ENCODE results near the gene UEVLD.
"Not testable (repeated sequence)": the region's sequence is repeated elsewhere in the genome, so short reads cannot be mapped to it uniquely, and the experiment has no call there.

UEVLD gene

DNA sequence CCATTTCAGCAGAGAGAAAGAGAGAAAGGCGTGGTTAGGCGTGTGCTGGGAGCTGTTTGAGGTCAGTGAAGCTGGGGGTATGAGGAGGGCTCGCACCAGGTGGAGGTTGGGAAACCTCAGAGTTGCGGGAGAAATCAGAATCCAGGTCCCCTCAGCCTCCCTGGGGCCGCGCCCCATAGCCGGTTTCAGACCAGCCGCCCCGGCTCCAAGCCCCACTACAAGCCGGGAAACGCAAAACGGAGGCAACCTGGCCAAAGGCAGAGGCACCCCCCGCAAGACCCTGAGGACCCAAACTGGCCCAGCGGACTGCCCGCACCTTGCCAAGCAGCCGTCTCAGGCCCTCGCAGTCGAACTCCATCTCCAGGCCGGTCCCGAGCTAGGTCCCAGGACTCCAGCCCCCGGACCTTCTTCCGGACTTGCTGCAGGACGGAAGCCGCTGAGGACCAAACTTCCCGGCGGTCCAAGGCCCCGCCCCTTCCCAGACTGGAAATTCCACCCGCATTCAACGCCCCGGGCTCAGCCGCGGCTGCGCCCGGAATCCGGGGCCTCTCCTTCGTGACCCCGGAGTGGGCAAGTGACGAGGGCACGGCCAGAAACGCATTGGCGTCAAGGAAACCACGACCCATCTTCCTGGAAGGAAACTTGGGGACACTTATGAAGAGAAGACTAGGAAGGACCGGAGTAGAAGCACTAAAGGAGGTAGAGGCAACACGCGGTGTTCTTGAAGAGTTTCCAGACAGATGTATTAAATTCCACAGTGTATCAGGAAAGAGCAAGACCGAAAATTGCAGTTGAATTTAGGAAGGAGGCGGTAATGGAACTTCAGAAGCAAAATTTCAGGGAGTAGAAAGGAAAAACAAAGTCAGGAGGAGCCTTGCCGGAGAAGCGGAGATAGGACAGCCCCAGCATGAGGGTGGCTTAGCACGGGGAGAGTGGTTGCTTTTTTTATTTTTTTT, at the start of gene UEVLD:
TSS of gene UEVLD (minus strand) at position 438 of the 956 bp plus-strand sequence. CDS start at position 358, 80 bp downstream.
- DNase-seq (ENCODE audit: low read depth): peak; percentile 37

DNA sequence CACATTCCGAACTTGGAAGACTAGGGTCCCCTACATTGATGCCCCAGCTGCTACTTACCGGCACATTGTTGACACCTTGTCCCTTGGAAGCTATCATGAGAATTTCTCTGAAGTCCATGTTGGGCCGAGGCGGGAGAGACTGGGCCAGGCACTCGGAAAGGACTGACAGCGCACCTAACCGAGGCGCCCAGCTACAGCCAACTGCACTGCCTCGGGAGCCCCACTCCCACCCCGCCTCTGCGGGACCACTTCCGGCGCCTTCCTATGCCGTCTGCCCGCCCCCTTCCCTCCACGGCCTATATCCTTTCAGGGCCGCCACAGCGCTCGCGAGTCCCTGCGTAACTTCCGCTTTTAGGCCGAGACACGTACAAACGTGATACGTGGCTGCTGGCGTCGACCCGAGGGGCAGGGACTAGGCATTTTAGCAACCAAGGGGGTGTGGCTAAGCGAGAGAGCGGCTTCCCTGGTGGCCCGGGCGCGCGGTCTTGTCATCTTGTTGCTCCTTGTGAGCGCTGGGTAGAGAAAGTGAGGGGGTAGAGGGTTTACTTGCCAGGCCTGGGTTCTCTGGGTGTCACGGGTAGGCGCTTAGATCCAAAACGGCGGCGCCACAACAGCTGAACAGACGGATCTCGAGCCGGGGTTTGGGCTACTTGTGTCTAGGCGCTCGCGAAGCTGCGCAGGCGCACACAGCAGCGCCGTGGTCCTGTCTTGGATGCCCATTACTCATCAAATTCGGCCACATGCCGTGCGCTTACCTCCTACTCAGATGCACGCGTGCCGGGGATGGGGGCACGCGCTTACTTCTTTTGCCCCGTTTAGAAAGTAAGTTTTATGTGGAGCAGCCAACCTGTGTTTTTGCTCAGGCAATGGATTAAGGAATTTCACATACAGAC, 45.9 kb upstream of the UEVLD start, which contains the start of gene SPTY2D1:
TSS of gene SPTY2D1 (minus strand) at position 203 of the 893 bp plus-strand sequence. CDS start at position 118, 85 bp downstream.
- peak; percentile 96 for DNase-seq (ENCODE audit: low read depth)

DNA sequence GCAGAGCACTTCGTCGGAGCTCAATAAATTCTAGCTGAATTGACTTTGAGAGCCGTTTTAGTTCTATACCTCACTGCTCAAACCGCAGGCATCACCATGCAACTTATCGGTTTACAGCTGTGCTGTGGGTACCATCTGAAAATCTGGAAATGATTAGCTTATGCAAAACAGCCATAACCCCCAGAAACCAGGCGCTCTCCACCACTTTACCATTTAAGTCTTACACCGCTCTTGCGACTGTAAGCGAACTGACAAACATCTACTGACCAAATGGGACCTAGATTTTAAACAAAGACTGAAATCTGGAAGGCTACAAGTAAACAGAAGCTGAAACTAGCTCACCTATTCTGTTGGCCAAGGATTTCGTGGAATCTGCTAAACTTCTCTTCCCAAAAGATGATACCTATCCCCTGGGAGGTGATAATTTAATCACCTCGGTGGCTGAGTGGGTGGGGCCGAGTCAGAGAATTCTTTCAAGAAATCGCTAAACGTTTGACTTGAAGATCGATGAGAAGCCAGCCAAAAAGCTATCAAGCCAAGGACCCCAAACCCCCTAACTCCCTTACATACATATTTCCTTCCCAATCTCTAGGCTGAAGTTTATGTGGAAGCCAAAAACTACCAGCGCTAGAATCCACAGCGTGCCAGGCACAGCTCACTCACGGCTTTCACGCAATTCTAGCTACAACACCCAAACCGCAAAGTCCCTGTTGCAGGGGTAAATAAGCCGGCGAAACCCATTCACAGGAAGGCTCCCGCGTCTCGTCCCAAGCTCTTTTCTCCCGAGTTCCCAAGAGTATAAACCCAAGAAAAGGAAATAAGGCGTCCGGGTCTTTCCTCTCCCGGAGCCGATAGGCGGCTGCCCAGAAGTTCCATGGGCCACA, 45.0 kb upstream of the UEVLD start:
- no peak for DNase-seq (ENCODE audit: low read depth)

- no peak for DNase-seq (ENCODE audit: low read depth)
These were observed 44.3 kb upstream of the UEVLD start for GRCh38 chr11:18632841-18633240.

- DNase-seq (ENCODE audit: low read depth): no peak
These were observed 35.6 kb upstream of the UEVLD start for GRCh38 chr11:18624161-18624560.

- no peak for DNase-seq (ENCODE audit: low read depth)
These were observed 35.2 kb upstream of the UEVLD start for GRCh38 chr11:18623707-18624106.

GRCh38 chr11:18618342-18619025, 29.9 kb upstream of the UEVLD start:
- DNase-seq (ENCODE audit: low read depth): no peak

DNA sequence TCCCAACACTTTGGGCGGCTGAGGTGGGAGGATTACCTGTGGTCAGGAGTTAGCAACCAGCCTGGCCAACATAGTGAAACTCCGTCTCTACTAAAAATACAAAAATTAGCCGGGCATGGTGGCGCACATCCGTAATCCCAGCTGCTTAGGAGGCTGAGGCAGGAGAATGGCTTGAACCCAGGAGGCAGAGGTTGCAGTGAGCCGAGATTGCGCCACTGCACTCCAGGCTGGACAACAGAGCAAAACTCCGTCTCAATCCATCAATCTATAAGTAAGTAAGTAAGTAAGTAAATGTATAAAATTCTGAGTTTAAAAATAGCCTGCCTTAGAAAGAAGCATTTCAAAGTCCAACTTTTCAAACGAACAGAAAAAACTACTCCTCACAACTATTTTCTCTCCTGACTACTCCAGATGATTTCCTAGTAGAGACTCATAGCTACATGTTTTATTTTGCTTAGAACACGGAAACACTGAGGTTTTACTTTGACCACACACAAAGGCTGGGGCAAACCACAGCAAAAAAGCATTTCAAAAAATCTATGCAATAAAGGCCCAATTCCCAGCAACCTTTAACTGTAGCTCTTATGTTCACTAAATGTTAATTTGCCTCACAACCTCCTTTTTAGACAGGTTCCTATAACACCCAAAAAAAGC, 29.3 kb upstream of the UEVLD start:
- peak; percentile 15 for DNase-seq (ENCODE audit: low read depth)

GRCh38 chr11:18615628-18616392, 27.3 kb upstream of the UEVLD start:
- DNase-seq (ENCODE audit: low read depth): no peak

- DNase-seq (ENCODE audit: low read depth): no peak
These were observed 26.1 kb upstream of the UEVLD start for GRCh38 chr11:18614667-18615066.

- DNase-seq (ENCODE audit: low read depth): no peak
These were observed 23.9 kb upstream of the UEVLD start for GRCh38 chr11:18612394-18612793.

DNA sequence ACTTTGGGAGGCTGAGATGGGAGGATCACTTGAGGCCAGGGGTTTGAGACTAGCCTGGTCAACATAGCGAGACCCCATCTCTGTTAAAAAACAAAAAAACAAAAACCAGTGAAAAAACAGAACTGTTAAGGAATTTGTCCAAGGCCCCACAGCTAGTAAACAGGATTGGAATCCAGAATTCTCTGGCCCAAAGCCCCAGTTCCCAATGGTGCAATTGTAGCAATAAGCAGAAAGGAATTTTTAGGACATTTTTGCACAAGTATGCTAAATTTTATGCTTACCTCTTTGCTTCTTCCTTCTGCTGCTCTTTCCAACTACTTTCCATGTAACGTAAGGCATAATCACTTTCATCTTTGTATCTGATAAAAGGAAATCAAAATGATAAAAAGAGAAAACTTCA, 22.7 kb upstream of the UEVLD start:
- no peak for DNase-seq (ENCODE audit: low read depth)

- no peak for DNase-seq (ENCODE audit: low read depth)
These were observed 19.8 kb upstream of the UEVLD start for GRCh38 chr11:18608376-18608775.

GRCh38 chr11:18600915-18601569, 12.5 kb upstream of the UEVLD start:
- DNase-seq (ENCODE audit: low read depth): no peak

DNA sequence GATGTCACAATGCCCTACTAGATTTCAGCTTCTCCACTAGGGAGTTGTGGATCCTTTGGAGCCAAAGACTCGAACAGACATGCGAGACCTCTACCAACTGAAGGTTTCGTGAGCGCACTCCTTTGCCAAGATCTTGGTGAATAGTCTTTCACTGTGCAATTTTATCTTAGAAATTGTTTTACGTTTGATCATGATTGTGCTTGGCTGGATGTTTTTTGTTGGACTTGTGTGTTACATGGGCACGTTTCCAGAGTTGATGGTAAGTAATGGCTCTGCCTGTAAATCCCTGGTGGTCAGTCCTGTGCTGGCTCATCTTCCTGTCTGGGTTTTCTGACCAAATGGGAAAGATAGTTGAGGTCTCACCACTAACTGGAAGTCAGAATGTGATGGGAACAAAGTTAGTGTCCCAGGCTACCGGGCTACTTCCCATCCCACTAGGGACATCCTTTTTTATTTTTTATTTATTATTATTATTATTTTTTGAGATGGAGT, 11.3 kb upstream of the UEVLD start, which contains the start of gene MISFA:
TSS of gene MISFA (plus strand) at position 51 of the 492 bp plus-strand sequence. CDS start at position 191, 140 bp downstream.
- no peak for DNase-seq (ENCODE audit: low read depth)

DNA sequence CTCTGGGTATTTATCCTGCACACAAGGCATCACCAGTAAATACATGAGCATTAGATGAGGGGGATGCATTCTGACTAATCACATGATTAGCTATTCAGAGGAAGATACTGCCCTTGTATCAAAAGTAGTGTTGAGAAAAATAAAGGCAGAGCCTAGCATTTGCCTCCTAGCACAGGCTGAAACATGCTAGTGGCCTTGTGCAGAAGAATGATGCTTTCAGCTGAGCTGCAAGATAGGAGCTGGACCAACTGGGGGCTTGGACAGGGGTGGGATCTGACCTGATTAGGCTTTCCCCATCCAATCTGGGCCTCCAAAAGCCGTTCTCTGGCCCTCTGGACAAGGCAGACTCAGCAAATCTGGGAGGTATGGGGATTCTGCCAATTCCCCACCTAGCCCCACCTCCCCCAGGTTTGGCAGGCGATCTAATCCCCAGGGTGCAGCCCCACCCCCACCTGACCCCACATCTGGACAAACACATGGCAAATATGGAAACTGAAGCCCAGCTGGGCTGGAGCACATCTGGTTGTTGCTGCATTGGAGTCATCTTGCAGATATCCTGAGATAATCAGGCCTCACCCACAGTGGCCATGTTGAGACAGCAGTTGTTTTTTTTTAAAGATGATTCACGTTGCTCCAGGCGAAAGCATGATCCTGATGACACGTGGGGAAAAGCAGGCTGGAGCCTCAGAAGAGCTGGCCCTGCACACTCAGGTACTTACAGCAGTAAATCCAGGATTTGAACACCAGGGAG, 6.6 kb upstream of the UEVLD start:
- no peak for DNase-seq (ENCODE audit: low read depth)

- not testable (repeated sequence) for DNase-seq (ENCODE audit: low read depth)
These were observed 5.6 kb upstream of the UEVLD start for GRCh38 chr11:18594088-18594487.

DNA sequence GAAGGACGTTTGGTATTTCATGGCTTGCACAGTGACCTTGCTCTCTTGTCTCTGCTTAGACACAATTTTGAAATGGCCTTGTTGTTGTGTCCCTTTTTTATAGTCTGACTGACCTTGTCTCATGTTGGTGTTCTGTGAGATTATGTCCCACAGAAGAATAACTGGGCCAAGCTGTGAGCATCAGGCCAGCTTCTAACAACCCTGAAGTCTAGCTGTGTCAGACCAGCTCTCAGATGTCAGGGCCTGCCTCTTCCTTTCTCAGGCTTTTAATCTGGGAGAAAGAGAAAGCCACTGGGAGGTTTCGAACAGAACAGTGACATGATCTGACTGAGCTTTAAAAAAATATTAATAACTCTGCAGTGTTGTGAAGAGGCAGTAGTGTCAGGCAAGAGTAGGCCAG, 2.0 kb upstream of the UEVLD start:
- no peak for DNase-seq (ENCODE audit: low read depth)
